ENCODE measurements around the gene TCERG1L. TPM values are rescaled to one million over a fixed set of nuclear protein-coding genes. Genes with fewer than 3 reads are reported as not detected.

Gene TCERG1L
- total RNA-seq, 1 donor from 2014 or later = 3.5 TPM

DNA sequence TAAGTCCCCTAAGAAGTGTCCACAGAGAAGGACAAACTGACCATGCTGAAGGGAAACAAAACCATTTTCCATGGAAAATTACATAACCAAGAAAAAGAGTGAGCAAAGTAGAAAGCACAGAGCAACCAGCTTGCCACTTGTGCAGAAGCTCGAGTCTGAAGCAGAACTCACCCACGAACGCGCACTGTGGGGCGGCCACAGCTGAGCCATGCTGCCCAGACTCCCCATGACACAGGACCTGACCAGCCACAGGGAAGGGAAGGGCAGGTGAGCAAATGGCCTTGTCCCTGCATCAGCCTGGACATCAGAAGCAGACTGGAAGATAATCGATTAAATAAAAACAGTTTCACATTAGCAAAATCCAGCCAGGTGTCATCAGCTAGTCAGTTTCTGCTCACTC lies 95.7 kb downstream of the TCERG1L start:
- H4K20me1 ChIP-seq (ENCODE audit: insufficient read depth, low read length) = no peaks in the 10 kb centered on the region
- H3K36me3 ChIP-seq (ENCODE audit: insufficient read depth, low read length) = no peaks in the 10 kb centered on the region
- no peaks in the 10 kb centered on the region for H3K79me2 ChIP-seq (ENCODE audit: insufficient read depth, low read length)
- H2AFZ ChIP-seq (ENCODE audit: low read depth, low read length) = no peak overlapping the region
- Mint-ChIP-seq H3K27ac (ENCODE audit: unreplicated experiment) (no peak overlapping the region), H3K4me1 (ENCODE audit: low read depth, unreplicated experiment) (no peaks in the 10 kb centered on the region), H3K4me3 (ENCODE audit: unreplicated experiment) (no peak overlapping the region), H3K9me3 (ENCODE audit: unreplicated experiment) (peaks cover 2% of the 10 kb centered on the region), H3K36me3 (ENCODE audit: low read depth, unreplicated experiment) (no peaks in the 10 kb centered on the region), H3K27me3 (ENCODE audit: low read depth, unreplicated experiment) (no peaks in the 10 kb centered on the region)
- no peak for DNase-seq (ENCODE audit: low read depth)
- no peak overlapping the region for H3K9ac ChIP-seq (ENCODE audit: low read length)
- H3K27ac ChIP-seq (ENCODE audit: low read depth, low read length) = no peak overlapping the region
- H3K4me3 ChIP-seq (ENCODE audit: insufficient read depth, low read depth, low read length) = no peak overlapping the region
- no peak overlapping the region for H3K4me2 ChIP-seq (ENCODE audit: low read length)
- H3K9me3 ChIP-seq (ENCODE audit: insufficient read depth, low read depth, low read length) = peaks cover 7% of the 10 kb centered on the region
- no peaks in the 10 kb centered on the region for H3K27me3 ChIP-seq (ENCODE audit: insufficient read depth, low read length)
- FAIRE-seq = no peak
- H3K4me1 ChIP-seq (ENCODE audit: insufficient read depth, low read length) = no peaks in the 10 kb centered on the region
- no peak for TF ChIP-seq CTCF (IDR thresholded peaks at IDR 0.05; ENCODE audit: insufficient read depth, low read depth, low read length)
- no peak for TF ChIP-seq EZH2 (IDR thresholded peaks at IDR 0.05; ENCODE audit: insufficient read depth, low read length)

GRCh38 chr10:131214521-131215244 lies 96.8 kb downstream of the TCERG1L start:
- no peak overlapping the region for H3K4me2 ChIP-seq (ENCODE audit: low read length)
- H3K9ac ChIP-seq (ENCODE audit: low read length) = no peak overlapping the region
- no peaks in the 10 kb centered on the region for H3K27me3 Mint-ChIP-seq (ENCODE audit: low read depth, unreplicated experiment)
- no peaks in the 10 kb centered on the region for H3K4me1 Mint-ChIP-seq (ENCODE audit: low read depth, unreplicated experiment)
- DNase-seq (ENCODE audit: low read depth) (no peak), FAIRE-seq (no peak)
- H3K9me3 Mint-ChIP-seq (ENCODE audit: unreplicated experiment) = peaks cover 2% of the 10 kb centered on the region
- no peak overlapping the region for H3K4me3 Mint-ChIP-seq (ENCODE audit: unreplicated experiment)
- no peak overlapping the region for H3K27ac ChIP-seq (ENCODE audit: low read depth, low read length)
- no peak overlapping the region for H2AFZ ChIP-seq (ENCODE audit: low read depth, low read length)
- H4K20me1 ChIP-seq (ENCODE audit: insufficient read depth, low read length) = no peaks in the 10 kb centered on the region
- no peak overlapping the region for H3K27ac Mint-ChIP-seq (ENCODE audit: unreplicated experiment)
- no peaks in the 10 kb centered on the region for H3K27me3 ChIP-seq (ENCODE audit: insufficient read depth, low read length)
- H3K4me1 ChIP-seq (ENCODE audit: insufficient read depth, low read length) = no peaks in the 10 kb centered on the region
- H3K9me3 ChIP-seq (ENCODE audit: insufficient read depth, low read depth, low read length) = peaks cover 7% of the 10 kb centered on the region
- no peaks in the 10 kb centered on the region for H3K36me3 Mint-ChIP-seq (ENCODE audit: low read depth, unreplicated experiment)
- no peaks in the 10 kb centered on the region for H3K79me2 ChIP-seq (ENCODE audit: insufficient read depth, low read length)
- TF ChIP-seq EZH2 (IDR thresholded peaks at IDR 0.05; ENCODE audit: insufficient read depth, low read length) (no peak), CTCF (IDR thresholded peaks at IDR 0.05; ENCODE audit: insufficient read depth, low read depth, low read length) (no peak)
- no peaks in the 10 kb centered on the region for H3K36me3 ChIP-seq (ENCODE audit: insufficient read depth, low read length)
- no peak overlapping the region for H3K4me3 ChIP-seq (ENCODE audit: insufficient read depth, low read depth, low read length)
